Esophagus muscularis mucosa (tissue), 4 donors: ENCODE measurements around the gene ZNF343. TPM values are rescaled to one million over a fixed set of nuclear protein-coding genes. Genes with fewer than 3 reads are reported as not detected.

Source experiments
- DNase-seq: peaks from one replicate; pipeline ENCODE4 v3.0.0-alpha.2; 2017; ENCODE audit errors: extremely low spot score
- H3K27ac ChIP-seq, 4 donors: fragments of 200-600 bp; sonication (generic); replicated peaks in 1 of 4; 1 replicate in 3 of 4; 2 replicates in 1 of 4; pipeline ENCODE4 v1.5.1; 2016 to 2019; ENCODE audit warnings: mild to moderate bottlenecking in 1 of 4
- H3K27me3 ChIP-seq, 4 donors: fragments of 200-600 bp; sonication (generic); one replicate each; pipeline versions ENCODE4 v1.5.1 to v1.6.0; 2016 to 2019
- H3K36me3 ChIP-seq, 4 donors: fragments of 200-600 bp; sonication (generic); one replicate each; pipeline ENCODE4 v1.5.1; 2016 to 2019
- H3K4me1 ChIP-seq, 4 donors: fragments of 200-600 bp; sonication (generic); one replicate each; pipeline ENCODE4 v1.5.1; 2016 to 2019
- H3K4me3 ChIP-seq, 4 donors: fragments of 200-600 bp; sonication (generic); 1 replicate in 2 of 4; 2 replicates in 2 of 4; pipeline ENCODE4 v1.5.1; 2016 to 2019; ENCODE audit warnings: mild to moderate bottlenecking in 4 of 4, moderate library complexity in 1 of 4
- H3K9me3 ChIP-seq, 4 donors: fragments of 200-600 bp; sonication (generic); 1 replicate in 3 of 4; 2 replicates in 1 of 4; pipeline ENCODE4 v1.5.1; 2016 to 2019
- CTCF ChIP-seq, 3 experiments: fragments of 200-600 bp in 2 of 3; fragments of 450-650 bp in 1 of 3; sonication (generic) in 2 of 3; IDR thresholded peaks; one replicate each; pipeline ENCODE4 v1.5.1; 2017 to 2019; ENCODE audit warnings: antibody characterized with exemption in 3 of 3, mild to moderate bottlenecking in 2 of 3, moderate library complexity in 1 of 3
- EP300 ChIP-seq: sonication (generic); formaldehyde crosslinking; IDR thresholded peaks from one replicate; pipeline ENCODE4 v1.6.1; 2017; ENCODE audit warnings: antibody characterized with exemption
- POLR2A ChIP-seq: fragments of 450-650 bp; IDR thresholded peaks from one replicate; pipeline ENCODE4 v1.6.1; 2017; ENCODE audit warnings: antibody characterized with exemption, moderate library complexity, mild to moderate bottlenecking, low read depth
- POLR2AphosphoS5 ChIP-seq, 2 donors: sonication (generic); formaldehyde crosslinking; IDR thresholded peaks; one replicate each; pipeline ENCODE4 v1.6.1; 2017; ENCODE audit warnings: antibody characterized with exemption in 2 of 2
- WGBS: methylation state at CpG from one replicate; pipeline ENCODE4 v1.1.5; 2018; 5-methylcytosine and 5-hydroxymethylcytosine counted together
- intact Hi-C: fragments of 100-400 bp; cut with DNase I; formaldehyde crosslinking; loops from one replicate; pipeline ENCODE4 v1.15.1; 2023
- total RNA-seq, 4 donors: library from RNA; depleted of rRNA; stranded (reverse); fragments of >200 nt; gene quantifications; one replicate each; pipeline versions ENCODE4 v1.1.0 to v1.2.1, GENCODE V29; 2016

The ZNF343 gene
- total RNA-seq, 4 donors from 2014 or later: 9.9 to 19.5 (median 16.1) TPM

GRCh38 chr20:2520617-2521016, 11.9 kb upstream of the ZNF343 start:
- WGBS: 89% methylated on average over 3 of the region's 3 CpGs
- Histone ChIP-seq H3K27me3 (no peaks in the 10 kb centered on the region), H3K4me1 (peaks cover 3 to 23% (median 21%) of the 10 kb centered on the region in 4 donors), H3K9me3 (no peaks in the 10 kb centered on the region), H3K27ac (no peak overlapping the region), H3K36me3 (no peaks in the 10 kb centered on the region), H3K4me3 (no peak overlapping the region)
- intact Hi-C loops: loop anchor here (5.0 to 10.0 kb wide), 3 partner anchors 48 to 234 kb away; partner anchors contain the start of gene SNRPB
- peak; percentile 78 for DNase-seq
- no peak for TF ChIP-seq POLR2AphosphoS5 (IDR thresholded peaks at IDR 0.05)

GRCh38 chr20:2519115-2519809, 10.5 kb upstream of the ZNF343 start:
- H3K4me1 ChIP-seq: peaks cover 3 to 19% (median 16%) of the 10 kb centered on the region in 4 donors
- no peaks in the 10 kb centered on the region for H3K27me3 ChIP-seq
- H3K9me3 ChIP-seq: no peaks in the 10 kb centered on the region
- no peaks in the 10 kb centered on the region for H3K36me3 ChIP-seq
- 94% methylated on average over 4 of the region's 4 CpGs for WGBS
- DNase-seq: peak; percentile 12
- H3K4me3 ChIP-seq: no peak overlapping the region
- no peak overlapping the region for H3K27ac ChIP-seq
- TF ChIP-seq EP300 (no peak), CTCF (IDR thresholded peaks at IDR 0.05) (no peak), POLR2AphosphoS5 (IDR thresholded peaks at IDR 0.05) (no peak), POLR2A (no peak)
- intact Hi-C loops: no loop called here

- no peak for TF ChIP-seq POLR2A
- no peak for TF ChIP-seq CTCF (IDR thresholded peaks at IDR 0.05)
- peak; percentile 84 for DNase-seq
- no peaks in the 10 kb centered on the region for H3K9me3 ChIP-seq
- H3K4me3 ChIP-seq: no peak overlapping the region
- no peak overlapping the region for H3K27ac ChIP-seq
- no peaks in the 10 kb centered on the region for H3K36me3 ChIP-seq
- no peaks in the 10 kb centered on the region for H3K27me3 ChIP-seq
- WGBS: 77% methylated on average over 4 of the region's 4 CpGs
- H3K4me1 ChIP-seq: peaks cover 0 to 13% (median 9%) of the 10 kb centered on the region in 4 donors
- intact Hi-C loops: no loop called here
Measured at GRCh38 chr20:2518558-2518957, 9.8 kb upstream of the ZNF343 start.

- H3K9me3 ChIP-seq: no peaks in the 10 kb centered on the region
- intact Hi-C loops: no loop called here
- WGBS: 94% methylated on average over 10 of the region's 10 CpGs
- TF ChIP-seq POLR2AphosphoS5 (IDR thresholded peaks at IDR 0.05) (no peak), CTCF (IDR thresholded peaks at IDR 0.05) (no peak), EP300 (no peak), POLR2A (no peak)
- H3K27ac ChIP-seq: no peak overlapping the region
- no peaks in the 10 kb centered on the region for H3K27me3 ChIP-seq
- no peak overlapping the region for H3K4me3 ChIP-seq
- peaks cover 0 to 8% (median 5%) of the 10 kb centered on the region in 4 donors for H3K4me1 ChIP-seq
- H3K36me3 ChIP-seq: no peaks in the 10 kb centered on the region
- DNase-seq: peak; percentile 66
Measured at GRCh38 chr20:2518096-2518495, 9.4 kb upstream of the ZNF343 start.

- 88% methylated on average over 2 of the region's 2 CpGs for WGBS
- peak; percentile 66 for DNase-seq
- Histone ChIP-seq H3K9me3 (no peaks in the 10 kb centered on the region), H3K27me3 (no peaks in the 10 kb centered on the region), H3K27ac (no peak overlapping the region), H3K4me1 (no peaks in the 10 kb centered on the region), H3K36me3 (no peaks in the 10 kb centered on the region), H3K4me3 (no peak overlapping the region)
- TF ChIP-seq EP300 (no peak), CTCF (IDR thresholded peaks at IDR 0.05) (no peak), POLR2AphosphoS5 (IDR thresholded peaks at IDR 0.05) (no peak), POLR2A (no peak)
- intact Hi-C loops: no loop called here
Measured at GRCh38 chr20:2516399-2516798, 7.7 kb upstream of the ZNF343 start.
